Lung microvascular endothelial cell (primary cell): ENCODE measurements around the gene PARVB. TPM values are rescaled to one million over a fixed set of nuclear protein-coding genes. Genes with fewer than 3 reads are reported as not detected.

ENCODE experiments used
- DNase-seq, 2 donors: peaks; one replicate each; pipeline versions ENCODE4 v3.0.0 to v3.0.0-alpha.2; 2010; ENCODE audit warnings: low read depth in 2 of 2
- total RNA-seq: library from RNA; depleted of rRNA; stranded (reverse); fragments of >200 nt; gene quantifications from 2 replicates; pipeline ENCODE4 v1.2.1, GENCODE V29; 2014

PARVB gene
- total RNA-seq, 1 donor from 2014 or later = 20.8 TPM

DNA sequence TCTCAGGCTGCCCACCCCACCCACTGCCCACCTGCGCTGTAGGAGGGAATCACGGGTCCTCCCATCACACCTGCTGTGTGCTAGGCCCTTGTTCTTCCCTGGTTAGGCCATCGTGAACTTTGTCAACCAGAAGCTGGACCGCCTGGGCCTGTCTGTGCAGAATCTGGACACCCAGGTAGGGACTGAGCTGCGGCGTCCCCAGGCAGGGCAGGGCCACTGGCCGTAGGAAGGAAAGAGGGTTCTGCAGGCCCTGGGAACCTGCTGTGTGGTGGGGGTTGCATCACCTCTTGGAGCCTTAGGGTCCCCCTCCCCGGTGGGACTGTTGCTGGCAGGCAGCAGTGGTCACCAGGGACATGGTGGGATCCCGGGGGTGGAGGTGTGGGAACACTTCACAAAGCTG lies 172.1 kb downstream of the PARVB start:
- DNase-seq = no peak

DNA sequence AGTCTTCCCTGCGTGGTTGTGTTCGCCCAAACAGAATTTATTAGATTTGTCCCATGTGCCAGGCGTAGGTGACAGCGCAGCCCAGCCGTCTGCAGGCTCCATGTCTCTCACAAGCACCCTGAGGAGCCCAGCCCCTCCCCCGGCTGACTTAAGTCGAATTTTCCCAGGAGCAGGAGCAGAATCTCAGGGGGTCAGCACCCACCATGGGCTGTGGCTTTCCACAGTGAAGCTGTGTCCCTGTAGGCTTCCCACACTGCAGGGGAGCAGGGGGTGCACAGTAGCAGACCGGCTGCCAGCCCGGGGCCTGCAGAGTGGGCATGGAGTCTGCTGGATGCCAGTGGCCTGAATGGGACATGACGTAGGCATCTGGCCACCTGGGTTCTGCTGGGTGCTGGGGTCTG lies 172.6 kb downstream of the PARVB start:
- no peak for DNase-seq

DNA sequence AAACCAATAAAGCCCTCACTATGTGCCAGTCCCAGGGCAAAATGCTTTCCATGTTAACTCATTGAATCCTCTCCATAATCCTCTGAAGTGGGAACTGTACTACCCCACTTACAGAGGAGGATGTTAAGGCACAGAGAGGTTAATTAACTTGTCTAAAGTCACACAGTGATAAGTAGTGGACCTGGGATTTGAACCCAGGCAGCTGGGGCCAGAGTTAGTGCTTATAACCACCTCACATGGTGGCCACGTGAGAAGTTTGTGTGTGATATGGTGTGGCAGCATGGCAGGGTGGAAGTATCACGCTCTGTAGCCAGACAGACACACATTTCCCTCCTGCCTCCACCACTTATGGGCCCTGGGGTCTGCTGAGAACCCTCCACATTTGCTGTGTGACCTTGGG lies 173.2 kb downstream of the PARVB start:
- no peak for DNase-seq

DNA sequence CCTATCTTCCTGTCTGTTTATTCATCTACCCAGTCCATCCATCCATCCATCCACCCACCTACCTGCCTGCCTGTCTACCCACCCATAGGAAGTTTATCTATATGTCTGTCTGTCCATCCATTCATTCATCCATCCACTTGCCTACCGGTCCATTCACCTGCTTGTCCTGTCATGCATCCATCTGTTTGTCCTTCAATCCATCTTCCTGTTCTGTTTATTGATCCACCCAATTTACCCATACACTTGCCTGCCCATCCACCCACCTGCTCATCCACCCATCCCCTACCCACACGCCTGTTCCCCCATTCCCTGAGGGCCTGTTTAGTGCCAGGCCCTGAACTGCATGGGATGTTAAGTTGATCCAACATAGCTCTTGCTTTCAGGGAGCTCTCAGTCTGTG lies 175.1 kb downstream of the PARVB start:
- DNase-seq = no peak

DNA sequence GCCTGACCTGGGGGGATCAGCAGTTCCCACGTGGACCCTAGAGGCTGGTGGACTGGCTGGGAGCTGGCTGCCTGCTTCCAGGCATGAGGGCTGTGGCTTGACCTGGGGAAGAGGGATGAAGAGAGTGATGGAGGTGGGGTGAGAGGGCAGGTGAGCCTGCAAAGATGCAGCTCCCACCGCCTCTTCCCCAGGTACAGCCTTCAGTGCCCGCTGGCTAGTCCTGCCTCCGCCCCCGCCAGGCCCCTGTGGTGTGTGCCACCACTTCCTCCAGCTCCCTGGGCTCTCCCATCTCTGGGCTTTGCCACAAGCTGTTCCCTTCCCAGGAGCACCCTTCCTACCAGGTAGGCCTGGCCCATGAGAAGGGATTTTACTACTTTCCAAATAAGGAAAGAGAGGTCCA lies 175.8 kb downstream of the PARVB start:
- DNase-seq = no peak

DNA sequence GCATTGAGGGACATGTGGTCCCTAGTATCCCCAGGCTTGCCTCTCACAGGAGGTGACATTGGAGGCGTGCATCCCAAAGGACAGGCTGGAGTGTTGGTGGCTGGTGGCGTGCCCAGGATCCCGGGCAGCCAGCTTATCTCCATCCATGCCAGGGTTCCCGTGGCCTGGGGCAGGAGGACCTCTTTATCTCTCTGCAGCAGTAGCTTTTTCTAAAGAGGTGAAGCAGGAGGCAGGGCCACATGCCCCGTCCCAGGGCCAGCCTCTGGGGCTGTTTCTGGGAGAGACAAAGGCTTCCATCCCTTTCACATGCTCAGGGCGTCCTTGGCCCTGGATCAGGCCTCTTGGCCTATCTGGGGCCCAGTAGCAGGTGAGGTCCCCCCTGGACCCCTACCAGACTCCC lies 176.3 kb downstream of the PARVB start:
- DNase-seq = no peak

DNA sequence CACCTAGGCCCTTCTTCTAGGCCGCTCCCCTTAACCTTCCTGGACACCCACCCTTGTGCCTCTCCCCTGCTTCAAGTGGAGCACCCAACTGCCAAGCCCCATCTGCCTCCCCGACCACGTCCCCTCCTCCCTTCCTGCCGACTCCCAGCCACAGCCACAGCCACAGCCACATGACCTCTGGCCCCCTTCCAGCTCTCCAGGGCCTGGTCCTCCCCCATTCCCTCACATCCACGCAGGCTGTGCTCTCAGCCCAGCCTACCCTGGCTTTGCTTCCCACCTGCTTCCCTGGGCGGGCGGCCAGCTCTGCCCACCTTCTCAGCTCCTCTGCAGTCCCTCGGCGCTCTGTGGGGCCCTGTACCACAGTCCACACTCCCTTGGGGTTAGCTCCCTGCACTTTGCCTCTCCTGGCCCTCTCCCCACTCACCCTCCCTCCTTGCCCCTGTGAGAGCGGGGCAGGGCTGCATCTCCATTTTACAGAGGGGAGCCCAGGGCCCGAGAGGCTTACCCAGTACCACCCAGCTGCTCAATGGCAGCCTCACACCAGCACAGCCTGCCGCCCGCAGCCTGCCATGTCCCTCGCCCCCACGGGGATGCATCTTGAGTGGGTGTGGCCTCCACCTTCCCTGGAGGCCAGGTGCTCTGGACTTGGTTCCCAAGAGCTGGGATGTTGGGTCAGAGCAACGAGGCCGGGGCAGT lies 176.9 kb downstream of the PARVB start:
- DNase-seq = no peak

DNA sequence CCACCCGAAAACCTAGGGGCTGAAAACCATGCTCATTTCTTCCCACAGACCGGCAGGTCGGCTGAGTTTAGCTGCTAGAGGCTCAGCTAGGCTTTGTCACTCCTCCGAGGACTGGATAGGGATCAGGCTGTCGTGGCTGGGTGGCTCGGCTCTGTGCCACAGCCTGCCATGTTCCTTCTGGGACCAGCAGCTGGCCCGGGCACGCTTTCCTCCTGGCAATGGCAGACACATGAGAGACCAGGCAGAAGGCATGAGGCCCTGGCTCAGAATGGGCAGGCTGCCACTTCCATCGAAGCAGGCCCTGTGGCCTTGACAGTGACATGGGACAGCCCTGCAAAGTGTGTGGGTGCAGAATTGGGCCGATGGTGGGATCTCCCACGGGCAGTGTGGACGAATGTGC lies 177.6 kb downstream of the PARVB start:
- DNase-seq = no peak

DNA sequence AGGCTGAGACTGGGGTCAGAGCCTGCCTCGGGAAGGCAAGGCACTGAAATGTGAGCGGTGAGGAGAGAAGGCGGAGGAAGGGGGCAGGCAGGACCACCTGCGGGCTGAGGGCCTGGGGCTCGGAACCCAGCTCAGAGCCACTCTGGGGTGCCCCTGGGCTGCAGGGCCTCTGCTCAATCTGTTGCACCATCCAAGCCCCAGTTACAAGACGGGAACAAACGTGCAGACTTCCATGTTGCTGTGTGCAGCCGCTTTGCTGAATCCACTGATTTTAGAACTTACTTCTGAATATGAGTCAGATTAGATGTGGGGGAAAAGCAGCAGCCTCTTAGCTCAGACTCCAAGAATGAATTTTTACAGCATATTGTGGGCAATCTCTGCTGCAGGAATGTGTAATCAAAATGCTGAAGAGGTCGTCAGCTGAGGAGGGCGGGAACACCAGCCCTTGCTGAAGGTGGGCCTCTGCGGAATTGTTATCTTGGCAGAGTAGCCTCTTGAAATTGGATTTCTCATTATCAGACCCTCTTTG lies 178.2 kb downstream of the PARVB start:
- DNase-seq = no peak

DNA sequence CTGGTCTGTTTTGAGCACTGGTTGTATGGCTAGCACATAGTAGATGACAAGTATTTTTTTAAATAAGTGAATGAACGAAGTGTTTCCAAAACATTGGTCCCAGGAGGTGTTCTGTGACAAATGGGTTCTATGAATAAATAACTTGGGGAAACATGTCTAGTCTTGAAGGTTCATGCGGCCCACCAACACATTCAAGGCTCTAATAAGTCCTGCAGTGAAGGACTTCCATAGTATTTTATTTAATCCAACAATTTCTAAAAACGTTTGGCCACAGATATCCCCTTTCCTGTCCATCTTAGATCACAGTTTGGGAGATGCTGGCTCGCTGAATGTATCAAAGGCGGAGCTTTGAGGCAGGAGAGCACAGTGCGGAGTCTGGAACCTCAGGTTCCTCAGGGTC lies 179.1 kb downstream of the PARVB start:
- no peak for DNase-seq

DNA sequence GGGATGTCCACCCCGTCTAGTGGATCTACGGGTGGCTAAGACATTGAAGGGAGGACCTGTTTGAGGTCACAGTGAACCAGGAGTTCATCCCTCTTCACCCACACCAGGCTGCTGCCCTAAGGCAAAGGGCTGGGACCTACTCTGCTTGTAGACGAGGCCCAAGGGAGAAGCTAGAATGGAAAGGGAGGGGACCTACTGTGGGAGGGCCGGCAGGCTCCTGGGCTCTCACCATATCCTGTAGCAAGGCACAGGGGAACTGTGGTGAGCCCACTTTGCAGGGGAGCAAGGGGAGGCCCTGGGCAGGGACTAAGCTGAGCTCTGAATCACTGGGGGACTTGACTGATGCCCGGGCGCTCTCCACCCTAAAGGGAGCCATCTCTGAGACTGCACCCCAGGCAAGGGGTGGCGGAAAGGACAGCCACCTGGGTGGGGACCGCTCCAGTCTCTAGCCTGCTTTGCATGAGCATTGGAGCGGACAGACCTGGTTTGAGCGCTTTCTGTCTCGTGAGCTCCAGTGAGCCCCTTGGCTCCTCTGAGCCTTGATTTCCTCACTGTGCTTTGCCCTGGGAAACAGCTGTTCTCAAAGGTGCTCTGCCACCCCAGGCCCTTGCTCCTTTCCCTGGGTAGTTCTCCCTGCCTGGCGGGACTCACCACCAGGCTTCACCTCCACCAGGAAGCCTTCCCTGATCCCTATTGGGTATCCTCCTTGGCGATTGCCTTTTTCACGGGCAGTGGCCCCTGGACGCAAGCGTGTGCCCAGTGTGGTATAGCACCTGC lies 180.8 kb downstream of the PARVB start:
- DNase-seq = no peak

DNA sequence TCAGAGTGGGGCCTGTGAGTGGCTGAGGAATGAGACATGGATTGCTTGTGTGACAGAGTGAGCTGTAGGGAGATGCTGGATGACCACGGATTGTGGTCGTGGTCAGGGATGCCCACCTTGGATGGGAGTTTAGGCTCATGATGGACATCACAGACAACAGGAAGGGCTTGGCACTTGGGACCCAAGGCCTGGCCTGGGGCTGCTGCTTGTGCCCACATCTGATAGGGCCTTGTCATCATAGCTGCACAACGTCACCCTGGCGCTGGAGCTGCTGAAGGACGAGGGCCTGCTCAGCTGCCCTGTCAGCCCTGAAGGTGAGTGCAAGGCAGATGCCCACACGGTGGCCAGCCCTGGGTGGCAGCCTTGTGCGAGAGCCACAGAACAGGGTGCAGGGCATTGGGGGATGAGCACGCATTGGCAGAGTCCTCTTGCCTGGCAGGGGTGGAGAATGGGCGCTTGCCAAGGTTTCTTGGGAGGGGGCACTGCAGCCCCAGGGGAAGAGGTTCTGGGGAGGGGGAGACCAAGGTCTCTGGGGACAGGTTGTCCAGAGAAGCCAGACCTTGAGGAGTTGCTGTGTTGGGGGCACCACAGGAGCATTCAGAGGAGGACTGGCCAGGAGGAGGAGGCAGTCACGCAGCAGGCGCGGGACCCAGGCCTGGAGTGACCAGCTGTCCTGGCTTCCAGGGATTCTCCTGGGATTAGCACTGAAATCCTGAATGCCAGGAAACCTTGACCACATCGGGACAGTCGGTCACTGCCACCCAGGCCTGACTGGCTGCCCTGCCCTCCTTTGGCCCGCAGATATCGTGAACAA lies 181.6 kb downstream of the PARVB start:
- DNase-seq = no peak

DNA sequence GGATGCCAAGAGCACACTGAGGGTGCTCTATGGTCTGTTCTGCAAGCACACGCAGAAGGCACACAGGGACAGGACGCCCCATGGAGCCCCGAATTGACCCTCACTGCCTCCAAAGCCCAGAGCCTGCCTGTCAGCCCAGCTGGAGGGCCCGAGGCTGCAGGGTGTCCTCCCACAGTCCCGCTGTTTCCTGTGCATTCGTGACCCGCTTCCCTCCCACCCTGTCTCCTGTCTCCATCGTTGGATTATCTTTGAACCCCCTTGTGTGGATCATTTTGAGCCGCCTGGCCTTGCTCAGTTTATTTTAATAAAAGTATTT lies 182.2 kb downstream of the PARVB start:
- no peak for DNase-seq

DNA sequence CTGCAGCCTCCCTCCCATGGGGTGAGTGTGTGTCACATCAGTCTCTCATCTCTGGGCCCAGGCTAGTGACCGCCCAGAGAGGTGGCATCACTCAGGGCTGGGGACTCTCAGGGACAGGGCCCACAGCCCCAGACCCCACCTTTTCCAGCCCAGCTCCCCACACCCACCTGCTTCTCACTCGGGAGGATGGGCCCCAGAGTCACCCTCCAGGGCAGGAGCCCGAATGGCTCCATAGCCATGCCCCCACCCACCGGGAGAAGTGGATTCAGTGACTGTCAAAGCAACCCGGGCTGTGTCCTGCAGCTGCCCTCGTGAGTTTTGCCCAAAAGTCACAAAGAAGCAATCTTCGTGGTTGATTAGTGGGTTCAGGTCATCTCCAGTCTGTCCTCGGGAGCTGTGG lies 182.6 kb downstream of the PARVB start:
- DNase-seq = no peak

DNA sequence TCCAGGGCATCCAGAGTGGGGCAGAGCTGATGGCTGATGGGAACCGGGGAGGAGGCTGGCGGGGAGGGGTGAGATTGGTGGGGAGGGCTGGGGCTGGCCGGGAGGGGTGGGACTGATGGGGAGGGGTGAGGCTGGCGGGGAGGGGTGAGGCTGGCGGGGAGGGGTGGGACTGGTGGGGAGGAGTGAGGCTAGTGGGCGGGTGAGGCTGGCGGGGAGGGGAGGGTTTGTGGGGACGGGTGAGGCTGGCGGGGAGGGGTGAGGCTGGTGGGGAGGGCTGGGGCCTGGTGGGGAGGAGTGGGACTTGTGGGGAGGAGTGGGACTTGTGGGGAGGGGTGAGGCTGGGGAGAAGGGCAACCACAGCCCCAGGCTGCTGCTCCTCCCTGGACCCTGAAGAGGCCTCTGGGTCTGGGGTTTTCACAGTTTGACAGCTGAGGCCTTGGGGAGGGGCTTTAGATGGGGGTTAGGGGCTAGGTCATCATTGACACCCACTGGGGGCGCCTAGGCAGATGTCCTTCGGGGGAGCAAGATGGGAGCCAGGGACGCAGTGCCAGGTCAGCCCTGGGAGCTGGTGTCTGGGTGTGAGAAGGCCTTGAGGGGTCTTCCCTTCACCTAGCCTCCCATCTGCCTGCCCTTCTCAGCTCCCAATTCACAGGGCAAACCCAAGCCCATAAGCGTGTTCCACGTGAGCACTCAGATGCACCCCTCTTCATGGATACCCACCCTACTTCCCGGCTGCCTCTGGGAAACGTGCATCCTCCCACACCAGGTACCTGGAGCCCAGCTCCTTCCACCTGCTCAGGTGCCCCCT lies 183.3 kb downstream of the PARVB start:
- no peak for DNase-seq

DNA sequence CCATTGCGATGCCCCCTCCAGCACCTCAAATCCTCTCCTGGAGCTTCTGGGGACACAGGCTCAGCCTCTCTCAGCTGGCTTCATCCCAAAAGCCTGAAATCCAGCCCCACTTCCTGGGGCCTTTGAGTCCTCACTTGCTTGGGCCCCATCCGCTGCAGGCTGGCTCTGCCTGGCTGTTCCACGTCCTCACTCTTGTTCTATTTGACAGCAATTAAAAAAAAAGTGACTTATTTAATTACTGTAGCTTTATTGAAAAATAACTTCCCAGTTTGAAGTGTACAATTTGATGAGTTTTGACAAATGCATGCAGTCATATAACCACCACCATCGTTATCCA lies 183.8 kb downstream of the PARVB start:
- no peak for DNase-seq

DNA sequence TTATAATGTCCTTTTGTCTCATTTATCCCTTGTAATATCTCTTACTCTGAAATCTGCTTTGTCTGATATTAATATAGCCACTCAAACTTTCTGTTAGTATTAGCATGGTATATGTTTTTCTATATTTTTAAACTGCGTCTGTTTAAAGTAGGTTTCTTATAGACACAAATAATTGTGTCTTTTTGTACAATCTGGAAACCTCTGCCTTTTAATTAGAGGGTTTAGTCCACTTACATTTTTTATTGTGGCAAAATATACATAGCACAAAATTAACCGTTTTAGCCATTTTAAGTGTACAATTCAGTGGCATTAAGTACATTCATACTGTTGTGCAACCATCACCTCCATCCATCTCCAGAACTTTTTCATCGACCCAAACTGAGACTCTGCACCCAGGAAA lies 185.2 kb downstream of the PARVB start:
- no peak for DNase-seq

DNA sequence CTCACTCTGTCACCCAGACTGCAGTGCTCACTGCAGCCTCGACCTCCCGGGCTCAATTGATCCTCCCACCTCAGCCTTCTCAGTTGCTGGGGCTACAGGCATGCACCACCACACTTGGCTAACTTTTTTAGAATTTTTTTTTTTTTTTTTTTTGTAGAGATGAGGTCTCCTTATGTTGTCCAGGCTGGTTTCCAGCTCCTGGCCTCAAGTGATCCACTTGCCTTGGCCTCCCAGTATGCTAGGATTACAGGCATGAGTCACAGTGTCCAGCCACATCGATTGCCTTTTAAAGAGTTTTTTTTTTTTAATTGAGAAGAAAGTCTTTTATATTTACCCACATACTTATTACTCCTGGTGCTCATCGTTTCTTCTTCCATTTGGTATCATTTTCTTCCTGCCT lies 186.6 kb downstream of the PARVB start:
- no peak for DNase-seq

DNA sequence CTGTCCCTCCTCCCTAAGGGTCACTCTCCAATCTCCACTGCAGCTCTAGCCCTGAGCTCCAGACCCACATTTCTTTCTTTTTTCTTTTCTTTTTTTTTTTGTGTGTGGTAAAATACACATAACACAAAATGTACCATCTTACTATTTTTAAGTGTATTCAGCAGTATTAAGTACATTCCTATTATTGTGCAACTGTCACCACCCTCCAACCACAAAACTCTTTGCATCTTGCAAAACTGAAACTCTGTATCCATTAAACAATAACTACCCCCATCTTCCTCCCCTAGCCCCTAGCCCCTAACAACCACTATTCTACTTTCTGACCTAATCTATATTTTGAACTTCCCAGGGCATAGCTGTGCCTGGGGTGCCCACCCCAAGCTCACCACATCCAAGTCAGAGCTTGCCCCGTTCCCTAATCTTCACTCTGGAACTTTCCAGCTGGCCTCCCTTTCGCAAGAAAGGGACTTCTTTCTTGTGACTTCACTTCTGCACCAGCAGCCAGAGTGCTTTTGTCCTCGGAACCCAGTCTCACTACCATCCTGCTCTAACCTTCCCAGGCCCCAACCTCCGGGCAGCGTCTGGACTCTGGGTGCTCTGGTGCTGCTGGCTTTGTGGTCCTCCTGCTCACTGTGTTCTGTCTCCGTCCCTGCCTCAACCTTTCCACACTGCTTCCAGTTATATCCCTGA lies 187.3 kb downstream of the PARVB start:
- no peak for DNase-seq

DNA sequence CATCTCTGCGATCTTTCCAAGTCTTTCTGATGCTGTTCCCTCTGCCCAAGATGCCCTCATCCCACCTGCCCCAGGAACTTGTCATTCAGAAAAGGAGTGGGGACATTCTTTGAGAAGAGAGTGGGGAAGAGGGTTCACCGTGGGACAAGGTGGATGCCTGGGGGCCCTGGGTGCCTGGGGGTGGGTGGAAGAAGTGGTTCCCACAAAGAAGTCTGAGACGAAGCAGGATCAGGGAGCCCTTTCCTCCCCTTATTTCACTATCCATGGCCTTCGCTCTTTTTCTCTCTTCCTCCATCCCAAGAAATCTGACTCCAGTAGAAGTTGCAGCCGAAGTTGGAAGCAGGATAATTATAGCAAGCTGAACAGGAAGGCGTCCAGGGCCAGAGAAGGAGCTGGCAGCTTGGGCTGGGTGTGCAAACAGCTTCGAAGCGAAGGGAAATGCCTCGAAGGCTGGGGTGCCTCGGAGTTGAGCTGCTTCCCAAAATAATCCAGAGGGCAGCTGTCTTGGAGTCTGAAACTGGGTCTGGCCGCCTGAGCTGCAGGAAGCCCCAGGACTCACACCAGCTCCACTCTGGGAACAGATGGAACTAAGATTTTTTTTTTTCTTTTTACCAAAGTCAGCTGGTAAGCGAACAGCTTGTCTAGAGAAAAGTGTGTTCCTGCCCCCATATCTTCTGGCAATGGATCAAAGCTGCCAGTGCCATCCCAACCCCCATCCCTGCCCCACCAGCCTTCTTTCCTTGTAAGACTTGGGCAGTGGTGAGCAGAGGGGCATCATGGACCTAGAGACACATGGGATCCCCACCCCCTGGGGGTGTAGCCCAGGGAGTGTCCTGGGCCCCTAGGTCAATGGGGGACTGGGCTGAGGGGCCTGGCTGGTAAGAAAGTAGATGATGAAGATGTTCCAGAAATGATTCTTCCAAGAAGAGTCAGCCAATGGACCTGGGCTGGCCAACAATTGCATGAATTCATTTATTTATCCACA lies 188.1 kb downstream of the PARVB start:
- DNase-seq = no peak
